HG03039 (cell line): ENCODE data around the gene CRB2.

Experiments used
- ATAC-seq: cut with Tn5 transposase; IDR thresholded peaks from one replicate; pipeline ENCODE4 v1.9.1; 2021; ENCODE audit warnings: mild to moderate bottlenecking, moderate library complexity; ENCODE audit not compliant: unreplicated experiment

The CRB2 gene

DNA sequence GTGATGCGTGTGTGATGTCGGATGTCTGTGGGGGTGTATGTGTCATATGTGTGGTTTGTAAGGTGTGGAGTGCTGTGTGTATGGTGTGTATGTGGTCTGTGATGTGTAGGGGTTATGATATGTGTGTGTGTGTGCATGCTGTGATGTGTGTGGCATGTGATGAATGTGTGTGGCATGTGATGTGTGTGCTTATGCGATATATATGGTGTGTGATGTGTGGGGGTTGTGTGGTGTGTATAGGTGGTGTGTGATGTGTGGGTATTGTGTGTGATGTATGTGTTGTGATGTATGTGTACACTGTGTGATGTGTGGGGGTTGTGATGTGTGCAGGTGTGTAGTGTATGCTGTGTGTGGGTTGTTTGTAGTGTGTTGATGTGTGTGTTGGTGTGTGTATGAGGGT, 9.2 kb upstream of the CRB2 start:
- ATAC-seq, result no peak

DNA sequence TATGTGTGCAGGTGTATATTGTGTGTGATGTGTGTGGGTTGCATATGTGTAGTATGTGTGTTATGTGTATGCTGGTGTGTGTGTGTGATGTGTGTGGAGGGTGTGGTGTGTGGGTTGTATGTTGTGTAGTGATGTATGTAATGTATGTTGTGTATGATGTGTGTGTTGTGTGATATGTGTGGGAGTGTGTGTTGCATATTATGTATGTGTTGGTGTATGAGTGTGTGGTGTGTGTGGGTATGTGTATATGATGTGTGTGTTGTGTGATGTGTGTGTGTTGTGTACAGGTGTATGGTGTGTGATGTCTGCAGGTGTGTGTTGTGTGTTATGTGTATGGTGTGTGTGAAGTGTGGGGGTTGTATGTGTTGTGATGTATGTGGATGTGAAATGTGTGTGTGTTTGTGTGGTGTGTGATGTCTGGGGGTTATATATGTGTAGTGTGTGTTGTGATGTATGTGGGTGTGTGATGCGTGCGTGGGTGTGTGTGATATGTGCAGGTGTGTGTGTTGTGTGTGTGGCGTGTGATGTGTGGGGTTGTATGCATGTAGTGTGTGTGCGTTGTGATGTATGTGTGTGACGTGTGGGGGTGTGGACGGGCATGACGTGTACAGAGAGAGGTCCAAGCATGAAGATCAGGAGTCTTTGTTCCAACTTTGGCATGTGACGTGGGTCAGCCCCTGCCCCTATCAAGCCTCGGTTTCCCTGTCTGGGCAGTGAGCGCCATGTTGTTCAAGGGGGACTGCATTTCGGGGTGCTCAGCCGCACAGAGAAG, 8.5 kb upstream of the CRB2 start:
- no peak for ATAC-seq

DNA sequence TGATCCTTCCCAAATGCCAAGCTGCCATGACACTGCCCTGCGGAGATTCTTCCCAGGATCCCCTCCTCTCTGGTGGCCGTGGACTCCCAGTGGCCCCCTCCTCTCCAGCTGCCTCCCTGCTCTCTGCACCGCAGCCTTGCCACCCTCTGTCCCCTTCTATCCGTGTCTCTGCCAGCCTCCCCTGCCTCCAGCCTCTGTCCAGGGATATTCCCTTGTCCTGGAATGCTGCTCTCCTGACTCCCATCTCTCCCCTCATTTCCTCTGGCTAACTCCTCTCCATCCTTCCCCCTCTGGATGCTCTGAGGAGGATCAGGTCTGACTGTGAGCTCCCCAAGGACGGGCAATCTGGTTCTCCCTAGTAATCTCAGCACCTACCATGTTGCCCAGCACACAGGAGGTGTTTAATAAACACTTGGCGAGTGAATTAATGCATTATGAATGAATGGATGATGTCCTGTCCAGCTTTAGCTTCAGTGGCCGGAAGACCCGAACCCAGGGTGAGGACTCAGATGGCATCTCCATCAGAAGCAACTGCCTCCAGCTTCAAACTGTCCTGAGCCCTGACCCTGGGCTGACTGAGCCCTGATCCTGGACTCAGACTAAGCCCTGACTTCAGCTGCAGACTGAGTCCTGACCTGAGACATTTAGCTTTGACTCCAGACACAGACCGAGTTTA, 7.5 kb upstream of the CRB2 start:
- no peak for ATAC-seq

DNA sequence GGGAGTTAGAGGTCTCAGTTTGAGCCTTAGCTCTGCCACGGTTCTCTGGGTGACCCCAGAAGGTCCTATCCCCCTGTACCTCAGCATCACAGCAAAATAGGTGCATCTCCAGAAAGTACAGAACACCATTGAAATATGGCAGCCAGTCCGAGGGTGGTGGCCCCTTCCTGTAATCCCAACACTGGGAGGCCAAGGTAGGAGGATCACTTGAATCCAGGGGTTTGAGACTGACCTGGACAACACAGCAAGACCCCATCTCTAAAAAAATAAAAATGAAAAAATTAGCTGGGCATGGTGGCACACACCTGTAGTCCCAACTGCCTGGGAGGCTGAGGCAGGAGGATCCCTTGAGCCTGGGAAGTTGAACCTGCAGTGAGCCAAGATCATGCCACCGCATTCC, 7.0 kb upstream of the CRB2 start:
- no peak for ATAC-seq

DNA sequence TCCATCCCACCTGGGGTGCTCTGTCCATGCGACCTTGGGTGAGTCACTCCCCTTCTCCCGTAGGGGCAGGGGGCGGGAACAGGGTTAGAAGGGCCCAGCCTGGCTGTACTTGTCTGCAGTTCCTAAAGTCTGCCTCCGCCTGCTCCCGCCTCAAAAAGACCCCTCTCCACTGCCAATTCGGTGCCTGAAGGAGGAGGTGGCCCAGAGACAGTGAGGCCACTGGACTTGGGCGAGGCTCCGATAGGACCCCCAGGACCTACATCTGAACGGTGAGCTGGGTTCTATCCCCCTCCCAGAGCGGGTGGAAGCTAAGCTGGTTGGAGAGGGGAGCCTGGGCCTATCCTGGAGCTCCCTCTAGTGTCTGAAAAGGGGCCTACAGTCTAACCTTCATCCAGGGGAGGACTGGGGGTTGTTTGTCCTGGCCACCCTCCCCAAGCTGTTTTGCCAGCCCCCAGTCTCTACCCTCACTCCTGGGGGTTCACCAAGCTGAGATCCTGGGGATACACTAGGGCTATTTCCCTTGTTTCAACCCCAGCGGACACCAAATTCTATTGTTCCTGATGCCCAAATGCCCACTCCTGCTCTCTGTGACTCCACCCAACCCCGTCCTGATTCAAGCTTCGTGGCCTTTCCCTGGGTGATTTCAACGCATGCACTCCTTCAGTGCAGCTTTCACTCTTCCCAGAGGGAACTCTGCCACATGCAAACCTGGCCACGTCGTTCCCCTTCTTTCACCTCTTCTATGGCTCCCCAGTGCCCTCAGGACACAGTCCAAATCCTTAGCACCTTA, 6.1 kb upstream of the CRB2 start:
- ATAC-seq, result no peak

DNA sequence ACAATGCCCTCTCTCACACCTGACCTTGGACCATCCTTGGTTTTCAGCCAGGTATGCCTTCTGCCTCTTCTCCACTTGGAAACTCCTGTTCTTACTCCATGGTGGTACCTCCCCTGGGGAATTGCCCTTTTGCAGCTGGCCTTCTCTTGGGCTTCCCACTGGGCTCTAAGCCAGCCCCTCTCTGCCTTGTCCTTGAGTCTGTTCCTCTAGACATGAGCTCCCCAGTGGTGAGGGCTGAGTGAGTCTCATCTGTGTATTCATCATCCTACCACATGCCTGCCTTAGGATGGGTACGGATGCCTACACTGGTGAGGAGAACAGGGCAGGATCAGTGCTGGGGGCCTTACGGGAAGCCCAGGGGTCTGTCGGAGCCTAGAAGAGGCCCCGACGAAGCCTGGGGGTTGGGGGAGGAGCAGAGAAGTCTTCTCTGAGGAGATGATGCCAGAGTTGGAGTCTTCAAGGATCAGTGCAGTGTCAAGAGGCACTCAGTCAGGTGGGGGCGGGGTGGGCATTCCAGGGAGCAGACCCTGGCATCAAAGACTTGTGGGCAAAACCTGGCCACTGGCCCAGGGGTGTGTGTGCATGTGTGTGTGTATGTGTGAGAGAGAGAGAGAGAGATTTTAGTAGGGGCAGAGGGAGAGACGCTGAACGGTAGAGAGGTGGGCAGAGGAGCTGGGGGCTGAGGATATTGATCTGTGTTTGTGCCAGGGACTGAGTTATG, 5.2 kb upstream of the CRB2 start:
- no peak for ATAC-seq

DNA sequence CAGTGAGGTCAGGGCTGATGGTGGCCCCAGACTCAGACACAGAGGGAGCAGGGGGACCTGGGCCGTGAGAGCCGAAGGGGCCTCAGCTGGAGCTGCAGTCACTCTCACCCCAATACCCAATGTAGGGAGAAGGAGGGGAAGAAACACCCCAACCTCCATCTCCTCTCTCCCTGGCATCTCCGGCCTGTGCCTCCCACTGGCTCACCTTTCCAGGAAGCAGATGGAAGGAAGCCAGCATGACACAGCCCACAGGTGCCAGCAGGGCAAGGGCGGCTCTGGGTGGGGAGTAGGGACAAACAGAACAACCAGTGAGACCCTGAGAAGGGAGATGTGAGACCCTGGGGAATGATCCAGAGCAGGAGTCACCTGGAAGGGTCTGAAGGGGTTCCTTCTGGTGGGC, 3.0 kb upstream of the CRB2 start:
- no peak for ATAC-seq

DNA sequence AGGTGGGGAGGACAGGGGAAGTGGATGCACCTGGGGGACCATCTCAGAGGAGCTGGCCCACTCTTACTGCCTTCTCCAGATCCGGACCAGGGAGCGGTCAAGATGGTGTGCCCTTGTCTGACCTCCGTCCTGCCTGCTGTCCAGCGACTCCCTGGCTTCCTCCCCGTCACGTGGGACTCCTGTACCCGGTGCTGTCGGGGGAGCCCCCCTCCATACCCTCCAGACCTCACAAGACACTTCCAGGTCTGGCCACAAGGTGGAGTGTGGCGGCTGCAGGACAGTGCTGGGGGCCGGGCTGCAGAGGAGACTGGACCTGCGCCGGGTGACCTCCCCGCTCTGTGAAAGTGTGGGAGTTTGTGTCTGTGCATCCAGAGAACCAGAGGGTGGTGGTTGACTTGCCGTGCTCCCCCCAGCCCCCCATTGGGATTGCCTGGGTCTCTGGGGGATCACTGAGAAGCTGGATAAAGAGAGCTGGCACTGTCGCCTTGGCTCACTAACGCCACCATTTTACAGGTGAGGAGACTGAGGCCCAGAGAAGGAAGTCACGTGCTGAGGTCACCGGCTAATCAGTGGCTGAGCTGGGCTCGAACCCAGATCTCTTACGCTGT, 1.9 kb upstream of the CRB2 start:
- ATAC-seq, result no peak

DNA sequence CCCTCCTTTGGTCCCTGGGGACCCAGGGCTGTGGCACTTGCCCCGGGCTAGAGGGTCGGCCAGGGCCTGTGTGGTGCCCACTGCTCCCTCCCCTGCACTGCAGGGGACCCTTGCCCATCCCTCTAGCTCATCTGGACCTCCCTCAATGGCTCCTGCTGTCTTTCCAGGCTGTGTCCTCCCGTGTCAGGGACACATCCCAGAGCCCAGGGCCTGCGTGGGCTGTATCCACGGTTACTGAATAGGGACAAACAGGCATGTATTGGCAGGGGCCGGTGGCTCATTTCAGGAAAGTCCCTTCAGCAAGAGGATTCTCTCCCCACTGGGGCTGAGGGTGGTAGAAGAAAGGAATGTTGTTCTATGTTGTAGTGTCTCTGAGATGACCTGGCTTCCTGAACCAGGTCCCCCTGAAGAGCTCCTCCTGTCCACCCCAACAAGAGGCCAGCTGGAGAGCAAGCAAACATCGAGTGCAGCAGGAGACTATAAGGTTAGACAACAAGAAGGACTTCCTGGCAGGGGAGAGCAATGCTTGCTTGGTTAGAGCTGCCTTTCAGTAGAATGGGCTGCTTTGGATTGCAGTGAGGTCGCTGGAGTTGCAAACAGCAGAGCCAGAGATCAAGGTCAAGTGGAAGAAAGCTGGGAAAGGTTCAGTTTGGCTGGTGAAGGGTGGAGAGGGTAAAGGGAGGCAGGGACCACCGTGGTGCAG, 1.0 kb upstream of the CRB2 start:
- no peak for ATAC-seq

DNA sequence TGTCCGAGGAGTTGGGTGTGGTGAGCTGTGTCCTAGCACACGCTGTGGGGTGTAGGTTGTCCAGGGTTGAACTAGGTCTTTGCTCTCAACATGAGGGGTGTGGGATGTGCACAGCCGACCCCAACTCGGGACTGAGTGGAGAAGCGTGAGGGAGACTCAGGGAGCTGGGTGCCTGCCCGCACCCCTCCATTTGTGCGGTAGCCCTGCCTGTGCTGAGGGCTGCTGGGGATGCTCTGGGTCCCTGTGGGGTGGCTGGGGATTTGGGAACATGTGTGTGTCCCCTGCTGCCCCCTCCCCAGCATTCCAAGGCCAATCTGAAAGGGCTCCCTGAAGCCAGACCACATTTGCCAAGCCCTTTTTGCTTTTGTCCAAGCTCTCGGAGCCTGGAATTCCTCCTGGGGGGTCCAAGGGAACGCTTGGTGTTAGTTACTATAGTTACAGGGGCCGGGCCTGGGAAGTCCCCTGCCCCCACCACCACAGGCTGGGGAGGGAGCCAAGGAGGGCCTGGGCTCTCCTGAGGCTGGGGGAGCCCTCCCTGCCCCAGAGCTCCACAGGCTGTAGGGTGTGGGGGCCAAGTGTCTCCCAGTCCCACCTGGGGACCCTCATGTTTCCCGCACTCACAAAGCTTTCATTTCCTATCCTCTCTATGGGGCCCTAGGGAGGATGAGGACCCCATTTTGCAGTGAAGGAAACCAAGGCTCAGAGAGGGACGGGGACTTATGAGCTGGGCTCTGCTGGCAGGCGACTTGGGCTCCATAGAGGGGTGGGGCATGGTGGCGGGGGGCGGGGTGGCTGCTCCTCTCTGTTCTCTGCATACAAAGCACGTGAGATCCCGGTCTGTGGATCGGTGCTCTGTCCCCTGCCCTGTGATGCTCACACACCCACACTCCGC, 1.1 kb downstream of the CRB2 start:
- no peak for ATAC-seq

DNA sequence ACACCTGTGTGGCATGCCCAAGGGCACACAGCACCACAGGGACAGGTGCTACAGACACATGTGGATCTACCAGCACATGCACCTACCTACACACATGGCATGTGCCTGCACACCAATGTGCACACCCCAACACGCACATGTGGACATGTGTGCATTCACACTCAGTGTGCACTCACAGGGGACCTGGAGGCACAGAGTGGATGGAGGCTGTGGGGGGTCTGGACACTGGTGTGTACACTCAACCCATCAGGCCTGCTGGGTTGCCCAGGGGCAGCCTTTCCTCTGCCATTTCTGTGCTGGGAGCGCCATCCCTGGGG, 1.7 kb downstream of the CRB2 start:
- ATAC-seq, result no peak

DNA sequence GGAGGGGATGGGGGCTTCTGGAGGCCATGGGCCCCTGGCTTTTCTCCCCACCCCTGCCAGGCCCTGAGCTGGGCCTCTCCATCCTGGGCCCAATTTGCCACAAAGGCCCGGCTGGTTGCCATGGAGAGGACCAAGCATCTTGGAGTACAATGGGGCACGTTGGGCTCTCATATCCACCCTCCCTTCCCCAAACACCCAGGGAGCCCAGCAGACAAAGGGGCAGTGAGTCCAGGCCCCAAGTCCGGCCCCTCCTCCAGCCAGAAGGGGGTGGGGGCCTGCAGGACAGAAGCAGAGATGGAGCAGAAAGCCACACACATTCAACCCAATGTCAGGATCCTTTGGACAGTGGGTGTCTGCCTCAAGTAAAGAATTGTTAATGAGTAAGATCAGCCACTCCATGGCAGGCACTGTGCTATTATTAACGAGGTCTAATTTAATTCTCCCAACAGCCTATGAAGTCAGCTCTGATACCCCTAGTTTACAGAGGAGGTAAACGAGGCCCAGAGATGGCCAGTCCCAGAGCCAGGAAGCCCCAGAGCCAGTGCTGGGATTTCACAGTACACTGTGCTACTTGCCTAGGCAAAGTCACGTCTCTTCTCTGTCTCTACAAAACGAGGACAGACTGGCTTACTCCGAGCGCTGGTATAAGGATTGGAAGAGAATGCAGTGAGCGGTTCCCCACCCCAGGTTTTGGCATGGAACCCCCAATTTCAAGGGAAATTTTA, 2.3 kb downstream of the CRB2 start:
- no peak for ATAC-seq

DNA sequence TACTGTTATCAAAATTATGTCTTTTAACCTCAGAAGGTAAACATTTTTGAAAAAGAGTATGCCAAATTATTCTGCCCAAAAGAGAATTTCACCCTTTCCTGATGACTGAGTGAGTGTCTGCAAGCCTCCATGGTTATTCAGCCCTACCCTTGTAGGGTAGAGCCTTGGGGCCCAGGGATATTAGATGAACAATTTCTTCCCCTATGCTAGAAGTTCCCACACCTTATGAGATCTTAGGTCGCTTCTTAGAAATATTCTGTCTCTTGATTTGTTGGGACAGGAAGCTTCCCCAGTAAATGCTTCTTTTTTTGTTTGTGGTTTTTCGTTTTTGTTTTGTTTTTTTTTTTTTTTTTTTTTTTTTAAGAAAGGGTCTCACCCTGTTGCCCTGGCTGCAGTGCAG, 3.1 kb downstream of the CRB2 start:
- ATAC-seq, result no peak

DNA sequence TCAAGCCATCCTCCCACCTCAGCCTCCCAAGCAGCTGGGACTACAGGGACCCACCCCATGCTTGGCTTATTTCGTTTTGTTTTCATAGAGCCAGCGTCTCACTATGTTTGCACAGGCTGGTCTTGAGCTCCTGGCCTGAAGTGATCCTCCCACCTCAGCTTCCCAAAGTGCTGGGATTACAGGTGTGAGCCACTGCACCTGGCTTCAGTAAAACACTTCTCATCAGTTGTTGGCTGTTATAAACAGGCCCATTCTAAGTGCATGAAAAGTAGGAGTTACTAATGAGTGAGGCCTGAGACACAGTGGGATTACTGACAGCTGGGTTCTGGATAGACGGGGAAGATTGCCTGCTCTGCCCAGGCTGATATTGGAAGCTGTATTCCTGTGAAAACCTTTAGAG, 3.5 kb downstream of the CRB2 start:
- ATAC-seq, result no peak

DNA sequence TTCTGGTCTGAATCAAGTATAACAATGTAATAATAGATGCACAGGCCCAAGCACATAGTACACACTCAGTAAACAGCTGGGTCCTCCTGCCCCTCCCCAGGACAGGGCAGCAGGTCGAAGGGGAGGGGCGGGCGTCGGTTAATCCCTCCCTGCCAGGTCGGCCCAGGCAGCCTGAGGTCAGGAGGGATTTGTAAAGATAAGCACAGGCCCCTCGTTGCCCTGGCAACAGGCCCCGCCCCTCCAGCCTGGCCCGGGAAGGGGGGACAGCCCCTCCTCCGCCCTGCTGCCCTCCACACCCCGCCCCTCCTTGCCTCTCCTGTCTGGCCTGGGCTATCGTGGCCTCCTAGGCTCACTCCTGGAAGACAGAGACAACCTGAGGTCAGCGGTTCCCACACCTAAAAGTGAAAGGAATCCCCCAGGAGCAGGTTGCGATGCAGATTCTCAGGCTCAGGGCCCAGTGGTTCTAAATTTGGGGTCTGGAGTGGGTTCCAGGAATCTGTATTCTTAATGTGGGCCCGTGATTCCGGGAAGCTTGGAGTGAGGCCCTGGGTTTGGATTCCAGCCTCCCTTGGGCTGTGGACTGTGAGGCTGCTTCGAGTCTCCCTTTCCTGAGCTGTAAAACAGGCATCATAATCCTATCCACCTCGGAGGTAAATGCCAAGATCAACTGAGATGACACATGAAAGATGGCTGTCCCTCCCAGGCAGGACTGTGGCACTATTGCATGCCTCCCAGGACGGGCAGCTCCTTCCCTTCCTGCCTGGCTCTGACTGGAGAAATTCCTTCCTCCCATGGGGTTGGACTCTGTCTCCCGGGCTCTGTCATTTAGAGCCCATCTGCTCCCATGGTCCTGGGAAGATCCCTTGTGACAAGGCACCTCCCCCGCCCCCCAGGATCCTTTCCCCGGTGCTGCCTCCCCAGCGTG, 4.4 kb downstream of the CRB2 start:
- no peak for ATAC-seq

DNA sequence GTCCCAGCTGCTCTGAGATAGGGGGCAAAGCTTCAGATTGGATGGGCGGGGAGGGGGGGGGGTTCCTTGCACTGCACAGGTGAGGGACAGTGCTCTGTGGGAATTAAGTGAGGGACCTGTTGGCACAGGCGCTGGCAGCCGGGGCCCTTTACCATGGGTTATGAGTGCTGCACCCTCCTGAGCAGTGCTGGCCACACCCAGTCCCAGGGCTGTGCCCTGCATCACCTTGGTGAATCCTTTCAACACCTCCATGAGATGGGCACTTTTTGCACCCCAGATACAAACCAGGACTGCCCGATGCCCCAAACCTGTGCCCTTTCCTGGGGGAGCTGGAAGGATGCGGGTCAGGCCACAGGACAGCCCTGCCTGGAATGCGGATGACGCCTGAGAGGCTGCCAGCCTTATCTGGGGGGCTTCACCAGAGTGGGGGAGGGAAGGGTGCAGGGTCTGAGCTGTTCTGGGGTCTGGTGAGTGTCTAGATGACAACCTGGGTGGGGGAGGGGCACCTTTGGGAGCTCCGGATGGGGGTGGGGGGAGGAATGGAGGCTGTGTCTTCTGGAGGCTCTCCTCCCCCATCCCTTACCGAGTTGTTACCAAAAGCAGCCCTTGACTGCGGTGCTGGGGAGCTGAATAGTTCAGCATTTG, 5.2 kb downstream of the CRB2 start:
- no peak for ATAC-seq
